ENCODE results near the gene ZMYND8. TPM values are rescaled to one million over a fixed set of nuclear protein-coding genes. Genes with fewer than 3 reads are reported as not detected.

The ZMYND8 gene
- total and polyA plus RNA-seq, 2 of the 4 experiments (the other 2 are of a cell fraction) = 24.0 to 28.2 TPM

- peaks cover 22% of the 10 kb centered on the region for H3K36me3 ChIP-seq (ENCODE audit: control insufficient read depth, insufficient read depth, low read length)
- no peak overlapping the region for H4K91ac ChIP-seq (ENCODE audit: insufficient read depth, low read depth, low read length)
- H2BK5ac ChIP-seq (ENCODE audit: low read depth, low read length, poor library complexity, severe bottlenecking) = peak overlapping the region; percentile 15
- H3K9ac ChIP-seq (ENCODE audit: low read depth, low read length) = no peak overlapping the region
- dilution Hi-C loops (cut with HindIII; ENCODE audit: low sequenced_read_pairs, unreplicated experiment) = loop anchor here (25.0 kb wide), 1 partner anchor 136 kb away; no protein-coding TSS in a partner anchor
- no CpG with 5 or more reads among the region's 19 CpGs for WGBS, 2 experiments (ENCODE audit: extremely low coverage in 2 of 2, insufficient read length in 1 of 2)
- in situ Hi-C loops (cut with MboI; ENCODE audit: low sequenced_read_pairs) = no loop called here
- no peak overlapping the region for H3K23ac ChIP-seq (ENCODE audit: low read depth, low read length)
- H3K27me3 ChIP-seq (ENCODE audit: control insufficient read depth, insufficient read depth, low read length) = no peaks in the 10 kb centered on the region
- H3K14ac ChIP-seq (replicated peaks; ENCODE audit: low read depth, low read length) = no peak overlapping the region
- BruUV-seq (replicated peaks) = no TSS peak
- H4K8ac ChIP-seq (ENCODE audit: low read depth in 2 of 2, low read length in 2 of 2) = no peak overlapping the region
- H3K79me1 ChIP-seq (ENCODE audit: low read depth in 1 of 2, low read length in 2 of 2) = peaks cover 53 to 71% of the 10 kb centered on the region in 2 experiments
- no peak overlapping the region for H4K5ac ChIP-seq (ENCODE audit: low read depth, low read length)
- H3K56ac ChIP-seq (ENCODE audit: extremely low read depth, insufficient read depth, low read length) = no peak overlapping the region
- no peak overlapping the region for H2AFZ ChIP-seq (replicated peaks; ENCODE audit: low read length, poor library complexity)
- H2BK20ac ChIP-seq (ENCODE audit: low read depth, low read length) = no peak overlapping the region
- no peak overlapping the region for H2AK9ac ChIP-seq (replicated peaks; ENCODE audit: low read depth, low read length, poor library complexity)
- intact Hi-C loops (cut with micrococcal nuclease) = no loop called here
- H3K27ac ChIP-seq (ENCODE audit: insufficient read depth, low read length) = no peak overlapping the region; the same call in 1 of the 2 replicates
- H3K4me1 ChIP-seq (ENCODE audit: control insufficient read depth, insufficient read depth, low read length) = peaks cover 14% of the 10 kb centered on the region
- no peak for ATAC-seq (ENCODE audit: low read depth)
- CTCF ChIA-PET = interaction anchor here (0.6 kb wide), 1 partner anchor 30 kb away, joined by 3 read pairs; no protein-coding TSS in a partner anchor
- no peaks in the 10 kb centered on the region for H4K20me1 ChIP-seq (ENCODE audit: insufficient read depth, low read length)
- no peak overlapping the region for H2BK120ac ChIP-seq (ENCODE audit: low read depth, low read length)
- POLR2A ChIA-PET (ENCODE audit: unreplicated experiment) = no interaction called here
- peaks cover 13% of the 10 kb centered on the region for H3K9me1 ChIP-seq (ENCODE audit: insufficient read depth, low read length)
- no peak overlapping the region for H3K4ac ChIP-seq (ENCODE audit: low read depth, low read length)
- H3K4me3 ChIP-seq (ENCODE audit: insufficient read depth, low read depth, low read length) = no peak overlapping the region
- H2AK5ac ChIP-seq (ENCODE audit: low read depth, low read length) = 0 out of 2 replicates have a peak overlapping the region, but pooled peaks have one; percentile 21
- no peak overlapping the region for H3K4me2 ChIP-seq (ENCODE audit: low read depth, low read length)
- DNase-seq = no peak
- no peak overlapping the region for H3K18ac ChIP-seq (ENCODE audit: low read depth, low read length)
- TF ChIP-seq RCOR1 (IDR thresholded peaks at IDR 0.05; ENCODE audit: insufficient replicate concordance, low read length) (no peak), CEBPB (IDR thresholded peaks at IDR 0.05; ENCODE audit: low read depth, low read length) (peak; percentile 56), ELK1 (IDR thresholded peaks at IDR 0.05; ENCODE audit: borderline replicate concordance, low read depth, low read length) (no peak)
- no peak overlapping the region for H2BK15ac ChIP-seq (ENCODE audit: low read depth, low read length)
- no peaks in the 10 kb centered on the region for H3K9me3 ChIP-seq (ENCODE audit: control insufficient read depth, insufficient read depth, low read length)
Observed at GRCh38 chr20:47251154-47252020, 105.1 kb downstream of the ZMYND8 start.

Data from IMR-90 (cell line).